ENCODE results near the gene SIN3A. TPM values are rescaled to one million over a fixed set of nuclear protein-coding genes. Genes with fewer than 3 reads are reported as not detected.

The SIN3A gene
- total RNA-seq, 1 donor from 2014 or later = 65.2 TPM

GRCh38 chr15:75328493-75329314, 122.8 kb downstream of the SIN3A start:
- Mint-ChIP-seq H3K4me3 (ENCODE audit: unreplicated experiment) (no peak overlapping the region), H3K4me1 (ENCODE audit: unreplicated experiment) (no peaks in the 10 kb centered on the region), H3K36me3 (ENCODE audit: unreplicated experiment) (no peaks in the 10 kb centered on the region), H3K27ac (ENCODE audit: unreplicated experiment) (no peak overlapping the region), H3K9me3 (ENCODE audit: unreplicated experiment) (no peaks in the 10 kb centered on the region), H3K27me3 (ENCODE audit: unreplicated experiment) (peaks cover 8% of the 10 kb centered on the region)
- TF ChIP-seq CTCF (IDR thresholded peaks at IDR 0.05) = no peak
- no peak for DNase-seq (ENCODE audit: extremely low spot score, unreplicated experiment)

GRCh38 chr15:75327491-75327890, 124.0 kb downstream of the SIN3A start:
- H3K9me3 Mint-ChIP-seq (ENCODE audit: unreplicated experiment) = no peaks in the 10 kb centered on the region
- H3K27me3 Mint-ChIP-seq (ENCODE audit: unreplicated experiment) = peaks cover 16% of the 10 kb centered on the region
- no peak for TF ChIP-seq CTCF (IDR thresholded peaks at IDR 0.05)
- H3K36me3 Mint-ChIP-seq (ENCODE audit: unreplicated experiment) = no peaks in the 10 kb centered on the region
- no peak for DNase-seq (ENCODE audit: extremely low spot score, unreplicated experiment)
- H3K4me3 Mint-ChIP-seq (ENCODE audit: unreplicated experiment) = no peak overlapping the region
- no peak overlapping the region for H3K27ac Mint-ChIP-seq (ENCODE audit: unreplicated experiment)
- no peaks in the 10 kb centered on the region for H3K4me1 Mint-ChIP-seq (ENCODE audit: unreplicated experiment)

- no peak for TF ChIP-seq CTCF (IDR thresholded peaks at IDR 0.05)
- no peak for DNase-seq (ENCODE audit: extremely low spot score, unreplicated experiment)
- no peak overlapping the region for H3K4me3 Mint-ChIP-seq (ENCODE audit: unreplicated experiment)
- peaks cover 19% of the 10 kb centered on the region for H3K27me3 Mint-ChIP-seq (ENCODE audit: unreplicated experiment)
- H3K36me3 Mint-ChIP-seq (ENCODE audit: unreplicated experiment) = no peaks in the 10 kb centered on the region
- no peaks in the 10 kb centered on the region for H3K4me1 Mint-ChIP-seq (ENCODE audit: unreplicated experiment)
- no peaks in the 10 kb centered on the region for H3K9me3 Mint-ChIP-seq (ENCODE audit: unreplicated experiment)
- H3K27ac Mint-ChIP-seq (ENCODE audit: unreplicated experiment) = no peak overlapping the region
These were observed 124.5 kb downstream of the SIN3A start for GRCh38 chr15:75327005-75327404.

- H3K27me3 Mint-ChIP-seq (ENCODE audit: unreplicated experiment) = peaks cover 27% of the 10 kb centered on the region
- no peaks in the 10 kb centered on the region for H3K4me1 Mint-ChIP-seq (ENCODE audit: unreplicated experiment)
- no peak overlapping the region for H3K4me3 Mint-ChIP-seq (ENCODE audit: unreplicated experiment)
- H3K27ac Mint-ChIP-seq (ENCODE audit: unreplicated experiment) = no peak overlapping the region
- DNase-seq (ENCODE audit: extremely low spot score, unreplicated experiment) = no peak
- no peak for TF ChIP-seq CTCF (IDR thresholded peaks at IDR 0.05)
- no peaks in the 10 kb centered on the region for H3K9me3 Mint-ChIP-seq (ENCODE audit: unreplicated experiment)
- H3K36me3 Mint-ChIP-seq (ENCODE audit: unreplicated experiment) = peaks cover 2% of the 10 kb centered on the region
These were observed 125.6 kb downstream of the SIN3A start for GRCh38 chr15:75325922-75326321.

- no peak for DNase-seq (ENCODE audit: extremely low spot score, unreplicated experiment)
- Mint-ChIP-seq H3K36me3 (ENCODE audit: unreplicated experiment) (peaks cover 2% of the 10 kb centered on the region), H3K27ac (ENCODE audit: unreplicated experiment) (no peak overlapping the region), H3K27me3 (ENCODE audit: unreplicated experiment) (peaks cover 49% of the 10 kb centered on the region), H3K4me3 (ENCODE audit: unreplicated experiment) (no peak overlapping the region), H3K4me1 (ENCODE audit: unreplicated experiment) (no peaks in the 10 kb centered on the region), H3K9me3 (ENCODE audit: unreplicated experiment) (no peaks in the 10 kb centered on the region)
- no peak for TF ChIP-seq CTCF (IDR thresholded peaks at IDR 0.05)
These were observed 129.8 kb downstream of the SIN3A start for GRCh38 chr15:75321711-75322110.

Small RNA genes within 50 kb of the gene (microRNA-seq; reads per million reads assigned to microRNA genes)
- gene MIR631 (ENCODE audit: unreplicated experiment) = not detected

Other genes with a start within 250 kb of the SIN3A start
- gene C15orf39, start 249.8 kb downstream of the SIN3A start, total RNA-seq = 19.4 and 20.1 TPM in 2 replicates
- not detected in 2 replicates for gene GOLGA6C, start 193.4 kb downstream of the SIN3A start, total RNA-seq
- gene GOLGA6D, start 168.9 kb downstream of the SIN3A start, total RNA-seq = not detected in 2 replicates
- gene COMMD4, start 115.6 kb downstream of the SIN3A start, total RNA-seq = 96.6 and 99.0 TPM in 2 replicates
- gene NEIL1, start 104.7 kb downstream of the SIN3A start, total RNA-seq = 30.0 and 34.0 TPM in 2 replicates
- 174 and 219 TPM in 2 replicates for gene MAN2C1, start 83.1 kb downstream of the SIN3A start, total RNA-seq
- gene PTPN9, start 127.6 kb upstream of the SIN3A start, total RNA-seq = 50.1 and 53.4 TPM in 2 replicates
- 27.0 and 27.9 TPM in 2 replicates for gene SNUPN, start 174.0 kb upstream of the SIN3A start, total RNA-seq
- gene IMP3, start 188.5 kb upstream of the SIN3A start, total RNA-seq = 31.9 and 36.5 TPM in 2 replicates
- gene SNX33, start 196.2 kb upstream of the SIN3A start, total RNA-seq = 36.3 and 36.7 TPM in 2 replicates